ENCODE data around the gene ADAM12.

Gene ADAM12

GRCh38 chr10:125979976-125980375 lies 408.3 kb downstream of the ADAM12 start:
- TF ChIP-seq EGR1 (IDR thresholded peaks at IDR 0.05) (no peak), TAF1 (IDR thresholded peaks at IDR 0.05; ENCODE audit: low read depth) (no peak), ZBTB7A (IDR thresholded peaks at IDR 0.05; ENCODE audit: low read depth) (no peak), MAX (IDR thresholded peaks at IDR 0.05) (no peak), NFIC (IDR thresholded peaks at IDR 0.05) (no peak), FOXM1 (IDR thresholded peaks at IDR 0.05; ENCODE audit: borderline replicate concordance, low read depth) (no peak), TEAD4 (IDR thresholded peaks at IDR 0.05) (no peak), TCF12 (IDR thresholded peaks at IDR 0.05; ENCODE audit: low read depth) (no peak), CEBPB (IDR thresholded peaks at IDR 0.05) (no peak), EP300 (IDR thresholded peaks at IDR 0.05; ENCODE audit: borderline replicate concordance) (no peak), RAD21 (IDR thresholded peaks at IDR 0.05; ENCODE audit: low read depth) (no peak), YY1 (IDR thresholded peaks at IDR 0.05; ENCODE audit: low read depth) (no peak), CREB1 (IDR thresholded peaks at IDR 0.05; ENCODE audit: low read depth) (no peak)
- TF ChIP-seq, protein P1, sequence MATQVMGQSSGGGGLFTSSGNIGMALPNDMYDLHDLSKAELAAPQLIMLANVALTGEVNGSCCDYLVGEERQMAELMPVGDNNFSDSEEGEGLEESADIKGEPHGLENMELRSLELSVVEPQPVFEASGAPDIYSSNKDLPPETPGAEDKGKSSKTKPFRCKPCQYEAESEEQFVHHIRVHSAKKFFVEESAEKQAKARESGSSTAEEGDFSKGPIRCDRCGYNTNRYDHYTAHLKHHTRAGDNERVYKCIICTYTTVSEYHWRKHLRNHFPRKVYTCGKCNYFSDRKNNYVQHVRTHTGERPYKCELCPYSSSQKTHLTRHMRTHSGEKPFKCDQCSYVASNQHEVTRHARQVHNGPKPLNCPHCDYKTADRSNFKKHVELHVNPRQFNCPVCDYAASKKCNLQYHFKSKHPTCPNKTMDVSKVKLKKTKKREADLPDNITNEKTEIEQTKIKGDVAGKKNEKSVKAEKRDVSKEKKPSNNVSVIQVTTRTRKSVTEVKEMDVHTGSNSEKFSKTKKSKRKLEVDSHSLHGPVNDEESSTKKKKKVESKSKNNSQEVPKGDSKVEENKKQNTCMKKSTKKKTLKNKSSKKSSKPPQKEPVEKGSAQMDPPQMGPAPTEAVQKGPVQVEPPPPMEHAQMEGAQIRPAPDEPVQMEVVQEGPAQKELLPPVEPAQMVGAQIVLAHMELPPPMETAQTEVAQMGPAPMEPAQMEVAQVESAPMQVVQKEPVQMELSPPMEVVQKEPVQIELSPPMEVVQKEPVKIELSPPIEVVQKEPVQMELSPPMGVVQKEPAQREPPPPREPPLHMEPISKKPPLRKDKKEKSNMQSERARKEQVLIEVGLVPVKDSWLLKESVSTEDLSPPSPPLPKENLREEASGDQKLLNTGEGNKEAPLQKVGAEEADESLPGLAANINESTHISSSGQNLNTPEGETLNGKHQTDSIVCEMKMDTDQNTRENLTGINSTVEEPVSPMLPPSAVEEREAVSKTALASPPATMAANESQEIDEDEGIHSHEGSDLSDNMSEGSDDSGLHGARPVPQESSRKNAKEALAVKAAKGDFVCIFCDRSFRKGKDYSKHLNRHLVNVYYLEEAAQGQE (IDR thresholded peaks at IDR 0.05; ENCODE audit: low read depth) = no peak
- TF ChIP-seq, protein P2, sequence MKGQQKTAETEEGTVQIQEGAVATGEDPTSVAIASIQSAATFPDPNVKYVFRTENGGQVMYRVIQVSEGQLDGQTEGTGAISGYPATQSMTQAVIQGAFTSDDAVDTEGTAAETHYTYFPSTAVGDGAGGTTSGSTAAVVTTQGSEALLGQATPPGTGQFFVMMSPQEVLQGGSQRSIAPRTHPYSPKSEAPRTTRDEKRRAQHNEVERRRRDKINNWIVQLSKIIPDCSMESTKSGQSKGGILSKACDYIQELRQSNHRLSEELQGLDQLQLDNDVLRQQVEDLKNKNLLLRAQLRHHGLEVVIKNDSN (IDR thresholded peaks at IDR 0.05) = no peak

GRCh38 chr10:125976960-125977605 lies 411.2 kb downstream of the ADAM12 start:
- TF ChIP-seq, protein P2 (IDR thresholded peaks at IDR 0.05) = no peak
- TF ChIP-seq TEAD4 (IDR thresholded peaks at IDR 0.05) (no peak), FOXM1 (IDR thresholded peaks at IDR 0.05; ENCODE audit: borderline replicate concordance, low read depth) (no peak), TCF12 (IDR thresholded peaks at IDR 0.05; ENCODE audit: low read depth) (no peak), CEBPB (IDR thresholded peaks at IDR 0.05) (no peak)

GRCh38 chr10:125967533-125967932 lies 420.7 kb downstream of the ADAM12 start:
- TF ChIP-seq, protein P1 (IDR thresholded peaks at IDR 0.05; ENCODE audit: low read depth) = no peak
- TF ChIP-seq TEAD4 (IDR thresholded peaks at IDR 0.05) = no peak
- no peak for TF ChIP-seq RAD21 (IDR thresholded peaks at IDR 0.05; ENCODE audit: low read depth)
- TF ChIP-seq, protein P2 (IDR thresholded peaks at IDR 0.05) = no peak
- no peak for TF ChIP-seq CREB1 (IDR thresholded peaks at IDR 0.05; ENCODE audit: low read depth)
- no peak for TF ChIP-seq MAX (IDR thresholded peaks at IDR 0.05)
- no peak for TF ChIP-seq EP300 (IDR thresholded peaks at IDR 0.05; ENCODE audit: borderline replicate concordance)
- no peak for TF ChIP-seq ZBTB7A (IDR thresholded peaks at IDR 0.05; ENCODE audit: low read depth)
- no peak for TF ChIP-seq TAF1 (IDR thresholded peaks at IDR 0.05; ENCODE audit: low read depth)
- TF ChIP-seq FOXM1 (IDR thresholded peaks at IDR 0.05; ENCODE audit: borderline replicate concordance, low read depth) = no peak
- no peak for TF ChIP-seq YY1 (IDR thresholded peaks at IDR 0.05; ENCODE audit: low read depth)
- no peak for TF ChIP-seq TCF12 (IDR thresholded peaks at IDR 0.05; ENCODE audit: low read depth)
- TF ChIP-seq NFIC (IDR thresholded peaks at IDR 0.05) = no peak
- TF ChIP-seq EGR1 (IDR thresholded peaks at IDR 0.05) = no peak
- TF ChIP-seq CEBPB (IDR thresholded peaks at IDR 0.05) = no peak

GRCh38 chr10:125964558-125964957 lies 423.7 kb downstream of the ADAM12 start:
- TF ChIP-seq TEAD4 (IDR thresholded peaks at IDR 0.05) = no peak
- no peak for TF ChIP-seq MAX (IDR thresholded peaks at IDR 0.05)
- no peak for TF ChIP-seq TAF1 (IDR thresholded peaks at IDR 0.05; ENCODE audit: low read depth)
- no peak for TF ChIP-seq EGR1 (IDR thresholded peaks at IDR 0.05)
